Measurements from ENCODE around the gene MDC1. TPM values are rescaled to one million over a fixed set of nuclear protein-coding genes. Genes with fewer than 3 reads are reported as not detected.

MDC1 gene
- total RNA-seq, 4 donors from 2014 or later: 9.8 to 16.7 (median 13.1) TPM

DNA sequence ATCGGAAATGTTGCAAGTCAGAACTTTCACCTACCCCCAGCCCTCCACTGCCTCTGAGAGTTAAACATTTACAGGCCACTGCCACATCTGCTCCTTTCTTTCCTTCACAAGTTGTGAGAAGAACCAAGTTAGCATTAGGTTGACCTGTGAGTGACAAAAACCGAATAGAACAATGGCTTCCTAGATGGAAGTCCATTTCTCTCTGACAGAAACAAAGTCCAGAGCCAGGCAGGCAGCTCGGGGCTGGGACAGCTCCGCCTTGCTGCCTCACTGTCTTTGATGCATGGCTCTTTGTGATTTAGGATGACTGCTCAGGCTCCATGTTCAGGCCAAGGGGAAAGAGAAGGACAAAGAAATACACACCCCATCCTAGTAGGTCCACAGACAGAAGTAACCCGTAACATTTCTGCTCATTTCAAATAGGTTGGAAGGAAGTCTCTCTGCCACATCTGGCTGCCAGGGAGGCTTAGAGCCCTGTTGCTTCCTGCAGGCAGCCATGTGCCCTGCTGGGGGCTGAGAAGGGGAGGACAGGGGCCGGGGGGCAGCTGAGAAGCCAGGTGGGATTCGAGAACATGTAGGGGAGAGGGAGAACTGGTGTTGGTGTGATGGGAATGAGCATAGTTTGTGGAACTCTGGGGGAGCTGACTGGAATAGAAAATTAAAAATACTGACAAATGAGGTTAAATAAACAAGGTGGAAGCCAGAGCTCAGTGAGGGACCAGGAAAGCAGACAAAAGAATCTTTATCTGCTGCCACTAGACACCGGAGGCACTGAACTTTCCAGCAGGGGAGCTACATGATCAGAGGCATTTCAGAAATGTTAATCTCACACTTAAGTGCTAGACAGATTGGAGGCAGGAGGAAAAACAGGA lies 46.8 kb upstream of the MDC1 start:
- ATAC-seq: no peak
- Histone ChIP-seq H3K36me3 (no peaks in the 10 kb centered on the region), H3K4me3 (no peak overlapping the region), H3K9me3 (no peaks in the 10 kb centered on the region), H3K27ac (peak overlapping the region in 3 of 4 donors; percentile 27 to 58 (median 45)), H3K27me3 (no peaks in the 10 kb centered on the region), H3K4me1 (peaks cover 0 to 43% (median 8%) of the 10 kb centered on the region in 3 donors)
- WGBS, 2 donors (ENCODE audit: low coverage in 1 of 2): 42% methylated on average over 3 to 8 of the region's 8 CpGs
- TF ChIP-seq, protein P1, sequence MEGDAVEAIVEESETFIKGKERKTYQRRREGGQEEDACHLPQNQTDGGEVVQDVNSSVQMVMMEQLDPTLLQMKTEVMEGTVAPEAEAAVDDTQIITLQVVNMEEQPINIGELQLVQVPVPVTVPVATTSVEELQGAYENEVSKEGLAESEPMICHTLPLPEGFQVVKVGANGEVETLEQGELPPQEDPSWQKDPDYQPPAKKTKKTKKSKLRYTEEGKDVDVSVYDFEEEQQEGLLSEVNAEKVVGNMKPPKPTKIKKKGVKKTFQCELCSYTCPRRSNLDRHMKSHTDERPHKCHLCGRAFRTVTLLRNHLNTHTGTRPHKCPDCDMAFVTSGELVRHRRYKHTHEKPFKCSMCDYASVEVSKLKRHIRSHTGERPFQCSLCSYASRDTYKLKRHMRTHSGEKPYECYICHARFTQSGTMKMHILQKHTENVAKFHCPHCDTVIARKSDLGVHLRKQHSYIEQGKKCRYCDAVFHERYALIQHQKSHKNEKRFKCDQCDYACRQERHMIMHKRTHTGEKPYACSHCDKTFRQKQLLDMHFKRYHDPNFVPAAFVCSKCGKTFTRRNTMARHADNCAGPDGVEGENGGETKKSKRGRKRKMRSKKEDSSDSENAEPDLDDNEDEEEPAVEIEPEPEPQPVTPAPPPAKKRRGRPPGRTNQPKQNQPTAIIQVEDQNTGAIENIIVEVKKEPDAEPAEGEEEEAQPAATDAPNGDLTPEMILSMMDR (IDR thresholded peaks at IDR 0.05): no peak
- TF ChIP-seq EP300 (IDR thresholded peaks at IDR 0.05) (no peak), POLR2AphosphoS5 (IDR thresholded peaks at IDR 0.05) (no peak), POLR2A (IDR thresholded peaks at IDR 0.05) (no peak)

- WGBS, 2 donors (ENCODE audit: low coverage in 1 of 2): 88 to 90% methylated on average over 1 of the region's 1 CpG
- Histone ChIP-seq H3K27ac (no peak overlapping the region), H3K4me3 (no peak overlapping the region), H3K4me1 (peaks cover 0 to 40% (median 8%) of the 10 kb centered on the region in 3 donors), H3K9me3 (no peaks in the 10 kb centered on the region), H3K36me3 (no peaks in the 10 kb centered on the region), H3K27me3 (no peaks in the 10 kb centered on the region)
- no peak for TF ChIP-seq POLR2A (IDR thresholded peaks at IDR 0.05)
- TF ChIP-seq POLR2AphosphoS5 (IDR thresholded peaks at IDR 0.05): no peak
- TF ChIP-seq, protein P1 (IDR thresholded peaks at IDR 0.05): no peak
- no peak for TF ChIP-seq EP300 (IDR thresholded peaks at IDR 0.05)
- no peak for ATAC-seq
Observed at GRCh38 chr6:30763155-30763617, 46.1 kb upstream of the MDC1 start.

GRCh38 chr6:30761791-30762429 lies 44.8 kb upstream of the MDC1 start:
- Histone ChIP-seq H3K36me3 (no peaks in the 10 kb centered on the region), H3K9me3 (no peaks in the 10 kb centered on the region), H3K27ac (no peak overlapping the region), H3K4me3 (no peak overlapping the region), H3K27me3 (no peaks in the 10 kb centered on the region), H3K4me1 (peaks cover 0 to 40% (median 8%) of the 10 kb centered on the region in 3 donors)
- ATAC-seq: no peak
- WGBS, 2 donors (ENCODE audit: low coverage in 1 of 2): 95 to 100% methylated on average over 3 to 4 of the region's 4 CpGs
- TF ChIP-seq POLR2A (IDR thresholded peaks at IDR 0.05) (no peak), POLR2AphosphoS5 (IDR thresholded peaks at IDR 0.05) (no peak), EP300 (IDR thresholded peaks at IDR 0.05) (no peak)
- TF ChIP-seq, protein P1 (IDR thresholded peaks at IDR 0.05): no peak

DNA sequence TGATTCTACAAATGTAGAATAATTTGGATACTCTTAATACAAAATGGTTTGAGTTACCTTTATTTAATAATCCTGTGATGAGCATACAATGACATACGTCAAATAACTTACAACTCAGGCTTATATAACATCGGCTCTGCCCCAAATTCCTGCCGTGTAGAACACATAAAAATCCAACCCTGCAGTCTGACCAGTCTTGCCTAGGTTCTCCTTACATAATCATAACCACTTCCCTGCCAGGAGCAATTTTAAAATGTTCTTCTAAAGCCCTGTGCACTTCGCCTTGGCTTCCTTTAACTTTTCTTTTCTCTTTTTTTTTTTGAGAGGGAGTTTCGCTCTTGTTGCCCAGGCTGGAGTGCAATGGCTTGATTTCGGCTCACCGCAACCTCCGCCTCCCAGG lies 43.5 kb upstream of the MDC1 start:
- no peak overlapping the region for H3K4me3 ChIP-seq
- no peaks in the 10 kb centered on the region for H3K36me3 ChIP-seq
- H3K9me3 ChIP-seq: no peaks in the 10 kb centered on the region
- TF ChIP-seq, protein P1 (IDR thresholded peaks at IDR 0.05): no peak
- TF ChIP-seq POLR2AphosphoS5 (IDR thresholded peaks at IDR 0.05) (no peak), POLR2A (IDR thresholded peaks at IDR 0.05) (no peak), EP300 (IDR thresholded peaks at IDR 0.05) (no peak)
- 57 to 87% methylated on average over 5 to 7 of the region's 8 CpGs for WGBS, 2 donors (ENCODE audit: low coverage in 1 of 2)
- H3K4me1 ChIP-seq: peaks cover 0 to 40% (median 8%) of the 10 kb centered on the region in 3 donors
- H3K27ac ChIP-seq: peak overlapping the region in 2 of 4 donors; percentile 11 to 60
- no peaks in the 10 kb centered on the region for H3K27me3 ChIP-seq
- ATAC-seq: no peak

All from gastroesophageal sphincter (tissue), 4 donors.